B cell (primary cell): ENCODE measurements around the gene UBE2G2. TPM values are rescaled to one million over a fixed set of nuclear protein-coding genes. Genes with fewer than 3 reads are reported as not detected.

Experiments
- ATAC-seq: fragments of 200-7000 bp; cut with Tn5 transposase; one replicate; pipeline ENCODE4 v1.10.0; 2021; ENCODE audit warnings: low read depth, mild to moderate bottlenecking, moderate number of reproducible peaks, moderate library complexity
- CTCF ChIA-PET: fragments of 350-600 bp; sonication (Branson Sonifier 250); formaldehyde crosslinking; loops from one replicate; lab custom pipeline; 2021; ENCODE audit warnings: antibody characterized with exemption, inconsistent platforms; lab: Charles Lee
- POLR2A ChIA-PET: fragments of 350-600 bp; sonication (Branson Sonifier 250); formaldehyde crosslinking; loops from one replicate; lab custom pipeline; 2021; ENCODE audit warnings: antibody characterized with exemption; lab: Charles Lee
- DNase-seq: peaks from one replicate; pipeline ENCODE4 v3.0.0; 2013
- H2AFZ ChIP-seq: 2 replicates; pipeline ENCODE4 v1.6.1; 2012; ENCODE audit warnings: mild to moderate bottlenecking, low read depth, low read length; ENCODE audit not compliant: insufficient read depth, poor library complexity, severe bottlenecking
- H3K27ac ChIP-seq, 2 donors: 1 replicate in 1 of 2; 2 replicates in 1 of 2; pipeline ENCODE4 v1.5.1; 2012 to 2013; ENCODE audit warnings: low read length in 2 of 2, mild to moderate bottlenecking in 2 of 2, moderate library complexity in 1 of 2
- H3K27me3 ChIP-seq, 4 experiments: fragments of 200-600 bp in 1 of 4; sonication (generic) in 1 of 4; replicated peaks in 1 of 4; 1 replicate in 2 of 4; 2 replicates in 2 of 4; pipeline versions ENCODE4 v1.6.1 to v1.7.0; 2013 to 2016; ENCODE audit warnings: low read length in 3 of 4, mild to moderate bottlenecking in 2 of 4, mixed read lengths in 1 of 4, moderate library complexity in 1 of 4; ENCODE audit not compliant: insufficient read depth in 4 of 4, control insufficient read depth in 3 of 4; ENCODE audit errors: control extremely low read depth in 1 of 4
- H3K36me3 ChIP-seq, 2 experiments: replicated peaks in 1 of 2; 1 replicate in 1 of 2; 2 replicates in 1 of 2; pipeline versions ENCODE4 v1.6.1 to v1.7.1; 2013; ENCODE audit warnings: low read length in 1 of 2; ENCODE audit not compliant: insufficient read depth in 2 of 2, control insufficient read depth in 1 of 2; ENCODE audit errors: control extremely low read depth in 1 of 2, extremely low read depth in 1 of 2
- H3K4me1 ChIP-seq, 2 donors: fragments of 200-600 bp in 1 of 2; sonication (generic) in 1 of 2; 1 replicate in 1 of 2; 2 replicates in 1 of 2; pipeline versions ENCODE4 v1.5.1 to v1.6.1; 2013 to 2017; ENCODE audit warnings: low read length in 2 of 2; ENCODE audit not compliant: control insufficient read depth in 2 of 2, insufficient read depth in 2 of 2
- H3K4me2 ChIP-seq: replicated peaks from 2 replicates; pipeline ENCODE3; 2012; ENCODE audit warnings: mild to moderate bottlenecking, low read depth, low read length; ENCODE audit not compliant: poor library complexity, severe bottlenecking
- H3K4me3 ChIP-seq, 5 experiments: fragments of 200-600 bp in 1 of 5; sonication (generic) in 1 of 5; 1 replicate in 3 of 5; 2 replicates in 2 of 5; pipeline versions ENCODE4 v1.5.1 to v1.7.0; 2011 to 2016; ENCODE audit warnings: low read length in 4 of 5, mild to moderate bottlenecking in 4 of 5, low read depth in 2 of 5, control low read depth in 1 of 5, moderate library complexity in 1 of 5; ENCODE audit not compliant: insufficient read depth in 1 of 5; ENCODE audit errors: control extremely low read depth in 1 of 5, extremely low read depth in 1 of 5
- H3K79me2 ChIP-seq: fragments of 200-600 bp; sonication (generic); one replicate; pipeline ENCODE4 v1.6.0; 2016; ENCODE audit warnings: low read length; ENCODE audit not compliant: control insufficient read depth, insufficient read depth
- H3K9ac ChIP-seq: fragments of 200-600 bp; sonication (generic); 2 replicates; pipeline ENCODE4 v1.6.1; 2017; ENCODE audit warnings: mild to moderate bottlenecking, low read length, moderate library complexity
- H3K9me3 ChIP-seq, 3 donors: one replicate each; pipeline versions ENCODE4 v1.6.1 to v1.7.1; 2013; ENCODE audit warnings: low read length in 2 of 3; ENCODE audit not compliant: control insufficient read depth in 2 of 3, insufficient read depth in 1 of 3; ENCODE audit errors: control extremely low read depth in 1 of 3
- H4K20me1 ChIP-seq: 2 replicates; pipeline ENCODE4 v1.6.0; 2012; ENCODE audit warnings: mild to moderate bottlenecking, low read length; ENCODE audit not compliant: insufficient read depth, control insufficient read depth, poor library complexity, severe bottlenecking
- H3K27ac Mint-ChIP-seq: one replicate; pipeline ENCODE4 v1.8.0; 2021; ENCODE audit warnings: mixed read lengths
- H3K27me3 Mint-ChIP-seq: one replicate; pipeline ENCODE4 v1.8.0; 2021; ENCODE audit warnings: mixed read lengths
- H3K4me1 Mint-ChIP-seq: one replicate; pipeline ENCODE4 v1.8.0; 2021; ENCODE audit warnings: mixed read lengths
- H3K4me3 Mint-ChIP-seq: one replicate; pipeline ENCODE4 v1.8.0; 2021; ENCODE audit warnings: mixed read lengths
- H3K9me3 Mint-ChIP-seq: one replicate; pipeline ENCODE4 v1.8.0; 2022; ENCODE audit warnings: mixed read lengths; ENCODE audit not compliant: insufficient read depth
- EZH2 ChIP-seq: IDR thresholded peaks from 2 replicates; pipeline ENCODE4 v1.6.1; 2012; ENCODE audit warnings: borderline replicate concordance, low read depth, mild to moderate bottlenecking, moderate library complexity, low read length; ENCODE audit not compliant: insufficient read depth, poor library complexity, severe bottlenecking
- WGBS: methylation state at CpG from one replicate; pipeline ENCODE4 v1.1.5; 2013; ENCODE audit warnings: missing lambda C conversion rate; ENCODE audit not compliant: insufficient coverage; 5-methylcytosine and 5-hydroxymethylcytosine counted together
- intact Hi-C: fragments of 100-400 bp; cut with micrococcal nuclease; formaldehyde crosslinking; loops from one replicate; pipeline ENCODE4 v1.10.0; 2022
- polyA plus RNA-seq: library from polyadenylated mRNA; depleted of rRNA; stranded (reverse); fragments of >200 nt; gene quantifications from 2 replicates; pipeline ENCODE4 v1.2.3, GENCODE V29; 2012
- total RNA-seq, 2 donors: library from RNA; stranded (reverse); fragments of 120-200 nt in 1 of 2; gene quantifications; 1 replicate in 1 of 2; 2 replicates in 1 of 2; pipeline versions ENCODE4 v1.2.3 to v1.2.4, GENCODE V29; 2013 to 2022
- TF ChIP-seq, protein P1 (sequence below): fragments of 200-600 bp; IDR thresholded peaks from one replicate; pipeline ENCODE4 v1.8.0; 2022; ENCODE audit warnings: antibody characterized with exemption, mild to moderate bottlenecking

The UBE2G2 gene
- total and polyA plus RNA-seq, 2 donors (not counting 1 experiment from before 2014, with no cell fraction given) = 96.4 to 109 TPM

DNA sequence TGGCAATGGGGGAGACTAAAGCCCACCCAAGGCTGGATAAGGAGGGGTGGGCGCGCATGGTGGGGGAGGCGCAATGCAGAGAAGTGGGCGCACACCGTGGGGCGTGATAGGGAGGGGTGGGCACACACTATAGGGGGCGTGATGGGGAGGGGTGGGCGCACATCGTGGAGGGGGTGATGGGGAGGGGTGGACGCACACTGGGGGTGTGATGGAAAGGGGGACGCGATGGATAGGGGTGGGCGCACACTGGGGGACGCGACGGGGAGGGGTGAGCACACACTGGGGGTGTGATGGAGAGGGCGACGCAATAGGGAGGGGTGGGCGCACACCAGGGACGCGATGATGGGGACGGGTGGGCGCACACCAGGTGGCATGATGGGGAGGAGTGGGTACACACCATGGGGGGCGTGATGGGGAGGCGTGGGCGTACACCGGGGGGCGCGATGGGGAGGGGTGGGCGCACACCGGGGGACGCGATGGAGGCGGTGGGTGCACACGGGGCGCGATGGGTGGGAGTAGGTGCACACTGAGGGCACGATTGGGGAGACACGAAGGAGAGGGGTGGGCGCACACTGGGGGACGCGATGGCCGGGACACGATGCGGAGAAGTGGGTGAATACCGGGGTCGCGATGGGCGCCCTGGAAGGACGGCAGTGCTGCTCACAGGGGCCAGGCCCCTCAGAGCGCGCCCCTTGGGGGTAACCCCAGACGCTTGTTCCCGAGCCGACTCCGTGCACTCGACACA lies 15.3 kb upstream of the UBE2G2 start:
- intact Hi-C loops = loop anchor here (1.0 to 10.0 kb wide), 5 partner anchors 16 to 1842 kb away; partner anchors contain the start of genes ADARB1, CFAP410, PKNOX1 and UBE2G2
- Histone ChIP-seq H3K27ac (no peak overlapping the region), H3K27me3 (no peaks in the 10 kb centered on the region), H3K4me1 (peaks cover 5 to 16% of the 10 kb centered on the region in 2 donors), H3K36me3 (peaks cover 0 to 4% of the 10 kb centered on the region in 2 experiments), H3K4me3 (peak overlapping the region in 4 of 5 experiments; percentile 43 to 80 (median 76)), H3K4me2 (peak overlapping the region; percentile 98), H2AFZ (peak overlapping the region; percentile 51), H3K9ac (peak overlapping the region; percentile 92), H4K20me1 (peaks cover 53% of the 10 kb centered on the region), H3K9me3 (peaks cover 0 to 14% (median 2%) of the 10 kb centered on the region in 3 donors), H3K79me2 (peaks cover 45% of the 10 kb centered on the region)
- DNase-seq = no peak
- peak overlapping the region; percentile 78 for H3K4me3 Mint-ChIP-seq
- H3K27ac Mint-ChIP-seq = peak overlapping the region; percentile 74
- H3K27me3 Mint-ChIP-seq = no peaks in the 10 kb centered on the region
- CTCF ChIA-PET = interaction anchor here (0.5 to 1.6 kb wide), 3 partner anchors 16 to 124 kb away, joined by 3 to 8 read pairs (median 3); partner anchors contain the start of gene UBE2G2
- H3K4me1 Mint-ChIP-seq = peaks cover 10% of the 10 kb centered on the region
- POLR2A ChIA-PET = interaction anchor here (0.5 to 1.4 kb wide), 7 partner anchors 10 to 471 kb away, joined by 3 to 12 read pairs (median 4); partner anchors contain the start of genes POFUT2 and UBE2G2
- TF ChIP-seq, protein P1, sequence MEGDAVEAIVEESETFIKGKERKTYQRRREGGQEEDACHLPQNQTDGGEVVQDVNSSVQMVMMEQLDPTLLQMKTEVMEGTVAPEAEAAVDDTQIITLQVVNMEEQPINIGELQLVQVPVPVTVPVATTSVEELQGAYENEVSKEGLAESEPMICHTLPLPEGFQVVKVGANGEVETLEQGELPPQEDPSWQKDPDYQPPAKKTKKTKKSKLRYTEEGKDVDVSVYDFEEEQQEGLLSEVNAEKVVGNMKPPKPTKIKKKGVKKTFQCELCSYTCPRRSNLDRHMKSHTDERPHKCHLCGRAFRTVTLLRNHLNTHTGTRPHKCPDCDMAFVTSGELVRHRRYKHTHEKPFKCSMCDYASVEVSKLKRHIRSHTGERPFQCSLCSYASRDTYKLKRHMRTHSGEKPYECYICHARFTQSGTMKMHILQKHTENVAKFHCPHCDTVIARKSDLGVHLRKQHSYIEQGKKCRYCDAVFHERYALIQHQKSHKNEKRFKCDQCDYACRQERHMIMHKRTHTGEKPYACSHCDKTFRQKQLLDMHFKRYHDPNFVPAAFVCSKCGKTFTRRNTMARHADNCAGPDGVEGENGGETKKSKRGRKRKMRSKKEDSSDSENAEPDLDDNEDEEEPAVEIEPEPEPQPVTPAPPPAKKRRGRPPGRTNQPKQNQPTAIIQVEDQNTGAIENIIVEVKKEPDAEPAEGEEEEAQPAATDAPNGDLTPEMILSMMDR = no peak
- no peak for TF ChIP-seq EZH2
- no peaks in the 10 kb centered on the region for H3K9me3 Mint-ChIP-seq
- ATAC-seq = no peak
- WGBS = 69% methylated on average over 51 of the region's 57 CpGs
